Stomach (tissue), 9 donors: ENCODE results near the gene CERS2. TPM values are rescaled to one million over a fixed set of nuclear protein-coding genes. Genes with fewer than 3 reads are reported as not detected.

Experiments used
- DNase-seq, 2 donors: peaks; one replicate each; pipeline versions ENCODE4 v3.0.0 to v3.0.0-alpha.2; 2013 to 2019
- H3K27ac ChIP-seq, 5 donors: fragments of 200-600 bp in 4 of 5; sonication (generic) in 4 of 5; one replicate each; pipeline ENCODE4 v1.5.1; 2013 to 2019; ENCODE audit warnings: mild to moderate bottlenecking in 1 of 5, moderate library complexity in 1 of 5
- H3K27me3 ChIP-seq, 3 donors: fragments of 200-600 bp; sonication (generic); one replicate each; pipeline ENCODE4 v1.5.1; 2017 to 2019; ENCODE audit warnings: mixed run types in 1 of 3
- H3K36me3 ChIP-seq, 4 donors: fragments of 200-600 bp; sonication (generic); 1 replicate in 3 of 4; 2 replicates in 1 of 4; pipeline ENCODE4 v1.5.1; 2016 to 2019
- H3K4me1 ChIP-seq, 4 donors: fragments of 200-600 bp; sonication (generic); one replicate each; pipeline ENCODE4 v1.5.1; 2016 to 2019
- H3K4me3 ChIP-seq, 4 donors: fragments of 200-600 bp; sonication (generic) in 3 of 4; one replicate each; pipeline ENCODE4 v1.5.1; 2016 to 2019; ENCODE audit warnings: mild to moderate bottlenecking in 1 of 4
- H3K9me3 ChIP-seq, 4 donors: fragments of 200-600 bp; sonication (generic); one replicate each; pipeline ENCODE4 v1.5.1; 2016 to 2019
- CTCF ChIP-seq, 7 experiments: fragments of 450-650 bp in 4 of 7; fragments of 200-600 bp in 3 of 7; sonication (generic) in 3 of 7; IDR thresholded peaks; one replicate each; pipeline ENCODE4 v1.5.1; 2016 to 2019; ENCODE audit warnings: antibody characterized with exemption in 7 of 7, control low read depth in 2 of 7, mild to moderate bottlenecking in 1 of 7
- EP300 ChIP-seq: sonication (generic); formaldehyde crosslinking; IDR thresholded peaks from one replicate; pipeline ENCODE4 v1.6.1; 2017; ENCODE audit warnings: antibody characterized with exemption
- POLR2A ChIP-seq, 4 donors: fragments of 450-650 bp; IDR thresholded peaks; one replicate each; pipeline ENCODE4 v1.6.1; 2016; ENCODE audit warnings: antibody characterized with exemption in 4 of 4, control low read depth in 2 of 4, mild to moderate bottlenecking in 1 of 4, moderate library complexity in 1 of 4
- POLR2AphosphoS5 ChIP-seq, 3 donors: sonication (generic); formaldehyde crosslinking; IDR thresholded peaks; one replicate each; pipeline ENCODE4 v1.6.1; 2016; ENCODE audit warnings: antibody characterized with exemption in 3 of 3
- WGBS, 5 donors: extraction: QIAGEN DNeasy Blood & Tissue Kit in 3 of 5; methylation state at CpG; one replicate each; pipeline versions ENCODE4 v1.1.5 to v1.1.7; 2013 to 2018; 5-methylcytosine and 5-hydroxymethylcytosine counted together
- intact Hi-C: fragments of 100-400 bp; cut with DNase I; formaldehyde crosslinking; loops from one replicate; pipeline ENCODE4 v1.15.1; 2023; ENCODE audit warnings: low total_unique reads
- polyA plus RNA-seq, 3 donors: library from polyadenylated mRNA; stranded (reverse); fragments of 200-250 nt; gene quantifications; one replicate each; pipeline ENCODE4 v1.2.3, GENCODE V29; 2013
- total RNA-seq, 5 donors: library from RNA; depleted of rRNA; stranded (reverse); fragments of >200 nt; gene quantifications; one replicate each; pipeline versions ENCODE4 v1.1.0 to v1.2.3, GENCODE V29; 2014 to 2016
- donor health status: healthy with polysubstance abuse.
- donor health status: Bipolar disorder and iron deficiency.
- donor health status: healthy.

CERS2 gene
- total and polyA plus RNA-seq, 8 donors = 24.9 to 125 (median 106) TPM

GRCh38 chr1:150976879-150977694 lies 2.5 kb upstream of the CERS2 start:
- intact Hi-C loops = no loop called here
- peaks cover 50 to 86% (median 79%) of the 10 kb centered on the region in 4 donors for H3K4me1 ChIP-seq
- WGBS, 5 donors = 15 to 43% (median 24%) methylated on average over 9 to 11 of the region's 11 CpGs
- peak; percentile 89 to 90 for DNase-seq
- H3K36me3 ChIP-seq = no peaks in the 10 kb centered on the region
- H3K27ac ChIP-seq = peak overlapping the region; percentile 52 to 99 (median 91)
- H3K9me3 ChIP-seq = no peaks in the 10 kb centered on the region
- H3K4me3 ChIP-seq = no peak overlapping the region
- no peaks in the 10 kb centered on the region for H3K27me3 ChIP-seq
- no peak for TF ChIP-seq POLR2A (IDR thresholded peaks at IDR 0.05)
- no peak for TF ChIP-seq CTCF (IDR thresholded peaks at IDR 0.05)
- TF ChIP-seq POLR2AphosphoS5 (IDR thresholded peaks at IDR 0.05) = peak; percentile 63 to 87 (median 71)
- no peak for TF ChIP-seq EP300

DNA sequence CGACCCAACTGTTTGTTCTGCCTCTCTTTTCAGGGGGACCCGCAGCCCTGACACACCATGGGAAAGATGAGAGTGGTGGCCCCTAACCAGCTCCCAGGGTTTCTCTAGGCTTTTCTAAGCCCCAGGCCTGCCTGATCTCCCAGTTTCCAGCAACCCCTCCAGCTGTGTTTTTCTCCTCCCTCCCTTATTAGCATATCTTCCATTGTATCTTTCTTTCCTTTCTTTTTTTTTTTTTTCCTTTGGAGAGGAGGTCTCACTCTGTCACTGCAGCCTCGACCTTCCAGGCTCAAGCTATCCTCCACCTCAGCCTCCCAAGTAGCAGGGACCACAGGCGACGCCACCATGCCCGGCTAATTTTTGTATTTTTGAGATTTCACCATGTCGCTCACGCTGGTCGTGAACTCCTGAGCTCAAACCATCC lies 1.8 kb upstream of the CERS2 start:
- intact Hi-C loops = no loop called here
- Histone ChIP-seq H3K27ac (peak overlapping the region; percentile 52 to 99 (median 91)), H3K36me3 (no peaks in the 10 kb centered on the region), H3K27me3 (no peaks in the 10 kb centered on the region), H3K4me1 (peaks cover 52 to 86% (median 79%) of the 10 kb centered on the region in 4 donors), H3K4me3 (no peak overlapping the region), H3K9me3 (no peaks in the 10 kb centered on the region)
- no peak for DNase-seq
- TF ChIP-seq POLR2A (IDR thresholded peaks at IDR 0.05) (no peak), EP300 (no peak), POLR2AphosphoS5 (IDR thresholded peaks at IDR 0.05) (no peak), CTCF (IDR thresholded peaks at IDR 0.05) (no peak)
- WGBS, 5 donors = 83 to 92% (median 86%) methylated on average over 9 of the region's 9 CpGs

DNA sequence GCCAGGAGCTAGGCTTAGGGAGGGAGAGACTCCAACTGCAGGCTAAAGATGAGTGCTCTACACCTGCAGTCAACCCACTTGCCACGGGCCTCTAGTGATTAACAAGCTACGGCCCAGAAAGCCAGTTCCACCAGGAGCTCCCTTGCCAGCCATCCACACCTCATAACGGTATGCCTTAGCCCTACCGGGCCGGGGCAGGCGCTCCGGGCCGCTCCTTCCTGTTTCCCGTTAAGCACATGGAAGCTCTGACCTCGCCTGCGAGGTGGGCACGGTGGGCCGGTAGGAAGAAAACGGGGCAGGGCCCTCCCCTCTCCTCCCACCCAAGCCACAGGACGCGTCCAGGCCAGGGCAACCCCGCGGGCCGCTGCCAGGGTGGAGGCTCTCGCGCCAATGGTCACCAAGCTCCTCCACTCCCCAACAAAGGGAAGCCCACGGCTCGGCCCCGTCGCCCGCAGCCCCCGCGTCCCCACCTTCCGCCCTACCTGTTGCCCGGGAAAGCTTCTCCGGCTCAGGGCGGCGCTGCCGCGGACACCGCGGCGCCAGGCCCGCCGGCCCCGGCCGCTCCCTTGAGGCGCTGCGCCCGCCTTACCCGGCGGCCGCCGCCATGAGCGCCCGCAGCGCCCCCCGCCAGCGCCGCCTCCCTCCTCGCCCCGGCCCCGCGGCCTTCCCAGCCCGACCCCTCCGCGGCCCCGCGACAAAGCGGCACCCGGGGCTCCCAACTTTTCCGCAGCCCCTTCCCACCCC lies 627 bp downstream of the CERS2 start:
- peaks cover 62 to 89% (median 81%) of the 10 kb centered on the region in 4 donors for H3K4me1 ChIP-seq
- intact Hi-C loops = no loop called here
- 0 to 1% (median 0%) methylated on average over 23 to 66 of the region's 67 CpGs; no CpG with 5 or more reads in 1 of the 5 donors for WGBS, 5 donors
- peaks cover 0 to 3% (median 1%) of the 10 kb centered on the region in 4 donors for H3K36me3 ChIP-seq
- H3K4me3 ChIP-seq = peak overlapping the region; percentile 80 to 97 (median 93)
- DNase-seq = peak; percentile 48 to 72
- H3K27ac ChIP-seq = peak overlapping the region; percentile 91 to 99 (median 91)
- no peaks in the 10 kb centered on the region for H3K27me3 ChIP-seq
- H3K9me3 ChIP-seq = no peaks in the 10 kb centered on the region
- TF ChIP-seq POLR2AphosphoS5 (IDR thresholded peaks at IDR 0.05) (no peak), POLR2A (IDR thresholded peaks at IDR 0.05) (no peak)

- Histone ChIP-seq H3K4me3 (peak overlapping the region; percentile 80 to 97 (median 93)), H3K36me3 (peaks cover 6 to 9% (median 8%) of the 10 kb centered on the region in 4 donors), H3K9me3 (no peaks in the 10 kb centered on the region), H3K27ac (peak overlapping the region; percentile 91 to 99 (median 91)), H3K27me3 (no peaks in the 10 kb centered on the region), H3K4me1 (peaks cover 58 to 89% (median 81%) of the 10 kb centered on the region in 4 donors)
- intact Hi-C loops = no loop called here
- 4 to 9% (median 9%) methylated on average over 10 to 15 of the region's 15 CpGs for WGBS, 5 donors
- TF ChIP-seq EP300 (no peak), POLR2A (IDR thresholded peaks at IDR 0.05) (no peak), CTCF (IDR thresholded peaks at IDR 0.05) (no peak), POLR2AphosphoS5 (IDR thresholded peaks at IDR 0.05) (no peak)
- peak; percentile 29 to 52 for DNase-seq
Measured at GRCh38 chr1:150973258-150973835, 1.3 kb downstream of the CERS2 start.
